Measurements from ENCODE around the gene KCNAB3.

KCNAB3 gene

GRCh38 chr17:7930841-7931631, 1.4 kb upstream of the KCNAB3 start:
- peak; percentile 41 for DNase-seq (ENCODE audit: low spot score)
- no peak for TF ChIP-seq CTCF (IDR thresholded peaks at IDR 0.05)

GRCh38 chr17:7927596-7927995, 2.1 kb downstream of the KCNAB3 start:
- H3K27ac ChIP-seq, result no peak overlapping the region
- DNase-seq (ENCODE audit: low spot score), result peak; percentile 17
- TF ChIP-seq CTCF (IDR thresholded peaks at IDR 0.05), result no peak
- no peak overlapping the region for H3K4me3 ChIP-seq

More at GRCh38 chr17:7930841-7931631, 1.4 kb upstream of the KCNAB3 start:
- Histone ChIP-seq H3K4me3 (peak overlapping the region; percentile 98), H3K27ac (peak overlapping the region; percentile 56 to 88)

GRCh38 chr17:7922845-7923628, 6.6 kb downstream of the KCNAB3 start:
- H3K4me3 ChIP-seq, result peak overlapping the region; percentile 82
- H3K27ac ChIP-seq, result peak overlapping the region; percentile 50 to 77
- TF ChIP-seq CTCF (IDR thresholded peaks at IDR 0.05), result no peak
- peak; percentile 85 for DNase-seq (ENCODE audit: low spot score)

GRCh38 chr17:7922269-7922844, 7.3 kb downstream of the KCNAB3 start:
- Histone ChIP-seq H3K27ac (peak overlapping the region; percentile 50 to 77), H3K4me3 (peak overlapping the region; percentile 82)
- no peak for DNase-seq (ENCODE audit: low spot score)
- no peak for TF ChIP-seq CTCF (IDR thresholded peaks at IDR 0.05)

GRCh38 chr17:7916808-7917207, 12.8 kb downstream of the KCNAB3 start:
- H3K27ac ChIP-seq, result peak overlapping the region in 1 of 2 donors; percentile 98
- no peak for TF ChIP-seq CTCF (IDR thresholded peaks at IDR 0.05)
- no peak for DNase-seq (ENCODE audit: low spot score)
- H3K4me3 ChIP-seq, result peak overlapping the region; percentile 79

GRCh38 chr17:7916385-7916682, 13.3 kb downstream of the KCNAB3 start:
- DNase-seq (ENCODE audit: low spot score), result no peak
- TF ChIP-seq CTCF (IDR thresholded peaks at IDR 0.05), result no peak
- H3K4me3 ChIP-seq, result peak overlapping the region; percentile 79

More at GRCh38 chr17:7916385-7916682, 13.3 kb downstream of the KCNAB3 start:
- peak overlapping the region; percentile 85 to 98 for H3K27ac ChIP-seq
